ENCODE results near the gene NT5DC3. TPM values are rescaled to one million over a fixed set of nuclear protein-coding genes. Genes with fewer than 3 reads are reported as not detected.

The NT5DC3 gene
- total and polyA plus RNA-seq, 2 of the 13 experiments (the other 11 are each of a cell fraction or from before 2014, with no cell fraction given) = 3.2 to 6.6 TPM

- TF ChIP-seq ZHX1 (CRISPR knock-in tag; IDR thresholded peaks at IDR 0.05; ENCODE audit: low read depth) (no peak), PRMT3 (CRISPR knock-in tag; IDR thresholded peaks at IDR 0.05; ENCODE audit: borderline replicate concordance, low read depth) (no peak), MYPOP (CRISPR knock-in tag; IDR thresholded peaks at IDR 0.05) (no peak), TCF7L2 (IDR thresholded peaks at IDR 0.05; ENCODE audit: low read depth, low read length) (no peak), RNF219 (CRISPR knock-in tag; IDR thresholded peaks at IDR 0.05) (no peak), AGO1 (IDR thresholded peaks at IDR 0.05; ENCODE audit: low read depth, low read length, poor library complexity, severe bottlenecking) (no peak), GMEB1 (CRISPR knock-in tag; IDR thresholded peaks at IDR 0.05; ENCODE audit: borderline replicate concordance) (no peak), ZNF691 (CRISPR knock-in tag; IDR thresholded peaks at IDR 0.05; ENCODE audit: borderline replicate concordance, low read depth) (no peak), ZNF33B (CRISPR knock-in tag; IDR thresholded peaks at IDR 0.05) (no peak), ZNF530 (CRISPR knock-in tag; IDR thresholded peaks at IDR 0.05; ENCODE audit: low read depth) (no peak), SOX5 (CRISPR knock-in tag; IDR thresholded peaks at IDR 0.05; ENCODE audit: borderline replicate concordance) (peak; percentile 87), ZBTB14 (CRISPR knock-in tag; IDR thresholded peaks at IDR 0.05) (no peak), POLR2G (IDR thresholded peaks at IDR 0.05; ENCODE audit: low read depth, low read length) (no peak), RAD21 (CRISPR knock-in tag; IDR thresholded peaks at IDR 0.05) (no peak), TFDP2 (CRISPR knock-in tag; IDR thresholded peaks at IDR 0.05) (no peak), KLF13 (CRISPR knock-in tag; IDR thresholded peaks at IDR 0.05) (no peak), MLLT10 (CRISPR knock-in tag; IDR thresholded peaks at IDR 0.05) (no peak)
These were observed 2.6 kb downstream of the NT5DC3 start (continued) for GRCh38 chr12:103838254-103838914.

Measured in HepG2 (cell line).